ENCODE data around the gene HNRNPH1. TPM values are rescaled to one million over a fixed set of nuclear protein-coding genes. Genes with fewer than 3 reads are reported as not detected.

Gene HNRNPH1
- total and polyA plus RNA-seq, 2 of the 8 experiments (the other 6 are each of a cell fraction or from before 2014, with no cell fraction given) = 170 to 735 TPM

DNA sequence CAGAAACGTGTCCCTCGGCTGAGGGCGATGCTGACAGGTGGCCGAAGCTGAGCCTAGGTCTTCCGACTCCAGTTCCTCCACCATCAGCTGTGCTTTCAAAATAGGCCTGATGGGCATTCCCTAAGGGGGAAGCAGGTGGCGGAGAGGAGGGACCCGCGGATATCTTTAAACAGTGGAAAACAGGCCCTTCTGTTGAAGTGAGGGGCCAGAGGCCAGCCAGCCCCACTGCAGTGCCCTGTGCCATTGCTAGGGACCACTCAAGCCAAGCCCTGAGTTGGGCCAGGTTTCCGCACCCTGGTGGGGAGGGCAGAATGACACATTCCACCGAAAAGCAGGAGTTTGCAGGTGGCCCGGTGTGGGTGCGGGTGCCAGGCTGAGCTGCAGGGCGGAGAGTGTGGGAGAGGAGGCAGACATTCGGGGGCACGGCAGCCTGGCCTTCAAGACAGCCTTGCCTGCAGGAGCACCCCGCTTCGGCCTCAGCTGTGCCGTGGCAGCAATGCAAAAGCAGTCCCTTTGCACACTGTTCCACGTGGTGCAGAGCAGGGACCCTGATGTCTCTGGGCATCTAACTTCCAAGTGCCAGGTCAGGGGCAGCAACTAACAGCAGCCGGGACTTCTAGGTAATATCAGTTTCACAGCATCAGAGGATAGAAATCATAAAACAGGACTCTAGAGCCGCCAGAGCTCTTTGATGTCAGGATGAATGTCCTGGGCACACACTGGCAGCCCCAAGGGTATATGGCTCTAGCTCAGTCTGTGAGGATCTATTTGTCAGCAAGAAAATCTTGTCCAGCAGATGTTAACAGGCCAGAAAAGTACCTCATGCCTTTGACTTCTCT, 17.2 kb downstream of the HNRNPH1 start (continued):
- TF ChIP-seq, protein P1, sequence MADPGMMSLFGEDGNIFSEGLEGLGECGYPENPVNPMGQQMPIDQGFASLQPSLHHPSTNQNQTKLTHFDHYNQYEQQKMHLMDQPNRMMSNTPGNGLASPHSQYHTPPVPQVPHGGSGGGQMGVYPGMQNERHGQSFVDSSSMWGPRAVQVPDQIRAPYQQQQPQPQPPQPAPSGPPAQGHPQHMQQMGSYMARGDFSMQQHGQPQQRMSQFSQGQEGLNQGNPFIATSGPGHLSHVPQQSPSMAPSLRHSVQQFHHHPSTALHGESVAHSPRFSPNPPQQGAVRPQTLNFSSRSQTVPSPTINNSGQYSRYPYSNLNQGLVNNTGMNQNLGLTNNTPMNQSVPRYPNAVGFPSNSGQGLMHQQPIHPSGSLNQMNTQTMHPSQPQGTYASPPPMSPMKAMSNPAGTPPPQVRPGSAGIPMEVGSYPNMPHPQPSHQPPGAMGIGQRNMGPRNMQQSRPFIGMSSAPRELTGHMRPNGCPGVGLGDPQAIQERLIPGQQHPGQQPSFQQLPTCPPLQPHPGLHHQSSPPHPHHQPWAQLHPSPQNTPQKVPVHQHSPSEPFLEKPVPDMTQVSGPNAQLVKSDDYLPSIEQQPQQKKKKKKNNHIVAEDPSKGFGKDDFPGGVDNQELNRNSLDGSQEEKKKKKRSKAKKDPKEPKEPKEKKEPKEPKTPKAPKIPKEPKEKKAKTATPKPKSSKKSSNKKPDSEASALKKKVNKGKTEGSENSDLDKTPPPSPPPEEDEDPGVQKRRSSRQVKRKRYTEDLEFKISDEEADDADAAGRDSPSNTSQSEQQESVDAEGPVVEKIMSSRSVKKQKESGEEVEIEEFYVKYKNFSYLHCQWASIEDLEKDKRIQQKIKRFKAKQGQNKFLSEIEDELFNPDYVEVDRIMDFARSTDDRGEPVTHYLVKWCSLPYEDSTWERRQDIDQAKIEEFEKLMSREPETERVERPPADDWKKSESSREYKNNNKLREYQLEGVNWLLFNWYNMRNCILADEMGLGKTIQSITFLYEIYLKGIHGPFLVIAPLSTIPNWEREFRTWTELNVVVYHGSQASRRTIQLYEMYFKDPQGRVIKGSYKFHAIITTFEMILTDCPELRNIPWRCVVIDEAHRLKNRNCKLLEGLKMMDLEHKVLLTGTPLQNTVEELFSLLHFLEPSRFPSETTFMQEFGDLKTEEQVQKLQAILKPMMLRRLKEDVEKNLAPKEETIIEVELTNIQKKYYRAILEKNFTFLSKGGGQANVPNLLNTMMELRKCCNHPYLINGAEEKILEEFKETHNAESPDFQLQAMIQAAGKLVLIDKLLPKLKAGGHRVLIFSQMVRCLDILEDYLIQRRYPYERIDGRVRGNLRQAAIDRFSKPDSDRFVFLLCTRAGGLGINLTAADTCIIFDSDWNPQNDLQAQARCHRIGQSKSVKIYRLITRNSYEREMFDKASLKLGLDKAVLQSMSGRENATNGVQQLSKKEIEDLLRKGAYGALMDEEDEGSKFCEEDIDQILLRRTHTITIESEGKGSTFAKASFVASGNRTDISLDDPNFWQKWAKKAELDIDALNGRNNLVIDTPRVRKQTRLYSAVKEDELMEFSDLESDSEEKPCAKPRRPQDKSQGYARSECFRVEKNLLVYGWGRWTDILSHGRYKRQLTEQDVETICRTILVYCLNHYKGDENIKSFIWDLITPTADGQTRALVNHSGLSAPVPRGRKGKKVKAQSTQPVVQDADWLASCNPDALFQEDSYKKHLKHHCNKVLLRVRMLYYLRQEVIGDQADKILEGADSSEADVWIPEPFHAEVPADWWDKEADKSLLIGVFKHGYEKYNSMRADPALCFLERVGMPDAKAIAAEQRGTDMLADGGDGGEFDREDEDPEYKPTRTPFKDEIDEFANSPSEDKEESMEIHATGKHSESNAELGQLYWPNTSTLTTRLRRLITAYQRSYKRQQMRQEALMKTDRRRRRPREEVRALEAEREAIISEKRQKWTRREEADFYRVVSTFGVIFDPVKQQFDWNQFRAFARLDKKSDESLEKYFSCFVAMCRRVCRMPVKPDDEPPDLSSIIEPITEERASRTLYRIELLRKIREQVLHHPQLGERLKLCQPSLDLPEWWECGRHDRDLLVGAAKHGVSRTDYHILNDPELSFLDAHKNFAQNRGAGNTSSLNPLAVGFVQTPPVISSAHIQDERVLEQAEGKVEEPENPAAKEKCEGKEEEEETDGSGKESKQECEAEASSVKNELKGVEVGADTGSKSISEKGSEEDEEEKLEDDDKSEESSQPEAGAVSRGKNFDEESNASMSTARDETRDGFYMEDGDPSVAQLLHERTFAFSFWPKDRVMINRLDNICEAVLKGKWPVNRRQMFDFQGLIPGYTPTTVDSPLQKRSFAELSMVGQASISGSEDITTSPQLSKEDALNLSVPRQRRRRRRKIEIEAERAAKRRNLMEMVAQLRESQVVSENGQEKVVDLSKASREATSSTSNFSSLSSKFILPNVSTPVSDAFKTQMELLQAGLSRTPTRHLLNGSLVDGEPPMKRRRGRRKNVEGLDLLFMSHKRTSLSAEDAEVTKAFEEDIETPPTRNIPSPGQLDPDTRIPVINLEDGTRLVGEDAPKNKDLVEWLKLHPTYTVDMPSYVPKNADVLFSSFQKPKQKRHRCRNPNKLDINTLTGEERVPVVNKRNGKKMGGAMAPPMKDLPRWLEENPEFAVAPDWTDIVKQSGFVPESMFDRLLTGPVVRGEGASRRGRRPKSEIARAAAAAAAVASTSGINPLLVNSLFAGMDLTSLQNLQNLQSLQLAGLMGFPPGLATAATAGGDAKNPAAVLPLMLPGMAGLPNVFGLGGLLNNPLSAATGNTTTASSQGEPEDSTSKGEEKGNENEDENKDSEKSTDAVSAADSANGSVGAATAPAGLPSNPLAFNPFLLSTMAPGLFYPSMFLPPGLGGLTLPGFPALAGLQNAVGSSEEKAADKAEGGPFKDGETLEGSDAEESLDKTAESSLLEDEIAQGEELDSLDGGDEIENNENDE (IDR thresholded peaks at IDR 0.05; ENCODE audit: insufficient replicate concordance, low read length) = no peak
- TF ChIP-seq SUZ12 (IDR thresholded peaks at IDR 0.05; ENCODE audit: low read length) = no peak
- TF ChIP-seq, protein P2, sequence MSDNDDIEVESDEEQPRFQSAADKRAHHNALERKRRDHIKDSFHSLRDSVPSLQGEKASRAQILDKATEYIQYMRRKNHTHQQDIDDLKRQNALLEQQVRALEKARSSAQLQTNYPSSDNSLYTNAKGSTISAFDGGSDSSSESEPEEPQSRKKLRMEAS (IDR thresholded peaks at IDR 0.05) = peak; percentile 12; the same call in 1 of the 2 replicates
- TF ChIP-seq PHF8 (conservative IDR thresholded peaks at IDR 0.05; ENCODE audit: low read depth, low read length) = no peak
- TF ChIP-seq, protein P3, sequence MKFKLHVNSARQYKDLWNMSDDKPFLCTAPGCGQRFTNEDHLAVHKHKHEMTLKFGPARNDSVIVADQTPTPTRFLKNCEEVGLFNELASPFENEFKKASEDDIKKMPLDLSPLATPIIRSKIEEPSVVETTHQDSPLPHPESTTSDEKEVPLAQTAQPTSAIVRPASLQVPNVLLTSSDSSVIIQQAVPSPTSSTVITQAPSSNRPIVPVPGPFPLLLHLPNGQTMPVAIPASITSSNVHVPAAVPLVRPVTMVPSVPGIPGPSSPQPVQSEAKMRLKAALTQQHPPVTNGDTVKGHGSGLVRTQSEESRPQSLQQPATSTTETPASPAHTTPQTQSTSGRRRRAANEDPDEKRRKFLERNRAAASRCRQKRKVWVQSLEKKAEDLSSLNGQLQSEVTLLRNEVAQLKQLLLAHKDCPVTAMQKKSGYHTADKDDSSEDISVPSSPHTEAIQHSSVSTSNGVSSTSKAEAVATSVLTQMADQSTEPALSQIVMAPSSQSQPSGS (IDR thresholded peaks at IDR 0.05; ENCODE audit: low read length) = no peak
- no peak for TF ChIP-seq SP2 (IDR thresholded peaks at IDR 0.05; ENCODE audit: low read length)
- no peak for TF ChIP-seq TAF1 (IDR thresholded peaks at IDR 0.05; ENCODE audit: low read depth, low read length)
- TF ChIP-seq TEAD4 (IDR thresholded peaks at IDR 0.05; ENCODE audit: low read depth, low read length) = no peak

All from H1 (cell line).